ENCODE results near the gene CD68. TPM values are rescaled to one million over a fixed set of nuclear protein-coding genes. Genes with fewer than 3 reads are reported as not detected.
"Not testable (repeated sequence)": the region's sequence is repeated elsewhere in the genome, so short reads cannot be mapped to it uniquely, and the experiment has no call there.

CD68 gene
- total RNA-seq, 1 donor = 9.1 TPM

DNA sequence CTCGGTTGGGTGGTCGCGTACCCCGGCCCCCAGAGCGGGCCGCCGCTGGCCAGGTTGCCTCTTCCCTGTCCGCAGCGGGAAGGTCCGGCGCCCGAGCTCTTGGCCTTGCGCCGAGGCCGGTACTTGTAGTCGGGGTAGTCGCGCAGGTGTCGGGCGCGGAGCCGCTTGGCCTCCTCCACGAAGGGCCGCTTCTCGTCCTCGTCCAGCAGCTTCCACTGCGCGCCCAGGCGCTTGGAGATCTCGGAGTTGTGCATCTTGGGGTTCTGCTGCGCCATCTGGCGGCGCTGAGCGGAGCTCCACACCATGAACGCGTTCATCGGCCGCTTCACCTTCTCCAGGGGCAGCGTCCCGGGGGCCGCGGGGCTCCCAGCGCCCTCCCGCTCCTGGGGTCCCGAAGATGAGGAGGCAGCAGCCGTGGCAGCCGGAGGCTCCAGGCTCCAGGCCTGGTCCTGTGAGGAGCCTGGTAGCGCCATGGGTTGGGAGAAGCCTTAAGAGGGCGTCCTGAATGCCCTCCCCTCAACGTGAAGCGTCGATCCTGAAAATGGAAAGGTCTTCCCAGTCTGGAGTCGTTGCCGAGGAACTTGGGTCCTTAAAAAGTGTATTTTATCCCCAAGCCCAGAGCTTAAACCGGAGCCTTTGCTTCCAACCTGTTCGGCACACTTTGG is 9.9 kb downstream of the CD68 start:
- peak overlapping the region; percentile 9 for H3K4me3 ChIP-seq (ENCODE audit: low read depth, low read length)
- TF ChIP-seq, protein P1, sequence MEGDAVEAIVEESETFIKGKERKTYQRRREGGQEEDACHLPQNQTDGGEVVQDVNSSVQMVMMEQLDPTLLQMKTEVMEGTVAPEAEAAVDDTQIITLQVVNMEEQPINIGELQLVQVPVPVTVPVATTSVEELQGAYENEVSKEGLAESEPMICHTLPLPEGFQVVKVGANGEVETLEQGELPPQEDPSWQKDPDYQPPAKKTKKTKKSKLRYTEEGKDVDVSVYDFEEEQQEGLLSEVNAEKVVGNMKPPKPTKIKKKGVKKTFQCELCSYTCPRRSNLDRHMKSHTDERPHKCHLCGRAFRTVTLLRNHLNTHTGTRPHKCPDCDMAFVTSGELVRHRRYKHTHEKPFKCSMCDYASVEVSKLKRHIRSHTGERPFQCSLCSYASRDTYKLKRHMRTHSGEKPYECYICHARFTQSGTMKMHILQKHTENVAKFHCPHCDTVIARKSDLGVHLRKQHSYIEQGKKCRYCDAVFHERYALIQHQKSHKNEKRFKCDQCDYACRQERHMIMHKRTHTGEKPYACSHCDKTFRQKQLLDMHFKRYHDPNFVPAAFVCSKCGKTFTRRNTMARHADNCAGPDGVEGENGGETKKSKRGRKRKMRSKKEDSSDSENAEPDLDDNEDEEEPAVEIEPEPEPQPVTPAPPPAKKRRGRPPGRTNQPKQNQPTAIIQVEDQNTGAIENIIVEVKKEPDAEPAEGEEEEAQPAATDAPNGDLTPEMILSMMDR (IDR thresholded peaks at IDR 0.05; ENCODE audit: insufficient read depth, low read depth, low read length) = peak; percentile 84
- peak; percentile 83 for DNase-seq (ENCODE audit: low read depth)

DNA sequence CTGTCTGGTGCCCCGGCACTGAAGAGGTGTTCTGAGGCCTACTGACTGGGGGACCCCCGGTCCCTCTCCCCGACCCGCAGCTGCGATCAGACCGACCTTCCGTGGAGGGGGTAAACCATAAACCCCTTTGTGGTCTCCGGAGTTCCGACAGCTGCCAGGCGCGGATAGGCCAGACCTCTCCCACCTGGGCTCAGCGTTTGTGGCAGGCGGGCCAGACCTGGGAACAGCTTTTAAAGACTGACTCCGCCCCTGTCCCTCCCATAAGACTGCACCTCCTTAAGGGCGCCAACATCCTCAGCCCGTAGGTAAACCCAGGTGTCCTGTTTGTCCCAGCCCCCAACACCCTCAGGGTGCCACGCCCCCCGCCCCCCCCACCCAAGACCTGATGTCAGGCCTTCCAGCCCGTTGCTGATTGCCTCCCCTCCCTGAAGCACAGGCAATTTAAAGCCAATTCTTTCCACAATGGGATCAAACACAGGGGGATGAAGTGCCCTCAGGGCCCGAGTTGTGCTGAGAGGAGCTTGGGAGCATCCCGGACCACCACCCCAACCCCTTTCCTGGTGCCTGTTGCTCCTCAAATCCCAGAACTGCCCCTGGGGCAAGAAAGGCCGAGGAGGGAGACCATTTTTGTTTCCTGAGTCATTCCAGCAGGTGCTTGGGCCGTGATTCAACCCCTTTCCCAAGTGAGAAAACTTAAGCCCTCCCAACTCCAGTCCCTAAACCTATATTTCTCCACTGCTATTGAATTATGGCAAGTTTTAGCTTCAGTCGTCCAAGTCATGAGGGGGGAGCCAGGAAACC is 10.7 kb downstream of the CD68 start, which contains the start of gene SOX15:
Gene SOX15, minus strand, starts transcription at position 204 of the 801 bp plus-strand sequence. CDS start 418 bp downstream, outside the sequence.
- DNase-seq (ENCODE audit: low read depth) = no peak
- peak within 1 kb of the TSS; percentile 9 for H3K4me3 ChIP-seq (ENCODE audit: low read depth, low read length)

DNA sequence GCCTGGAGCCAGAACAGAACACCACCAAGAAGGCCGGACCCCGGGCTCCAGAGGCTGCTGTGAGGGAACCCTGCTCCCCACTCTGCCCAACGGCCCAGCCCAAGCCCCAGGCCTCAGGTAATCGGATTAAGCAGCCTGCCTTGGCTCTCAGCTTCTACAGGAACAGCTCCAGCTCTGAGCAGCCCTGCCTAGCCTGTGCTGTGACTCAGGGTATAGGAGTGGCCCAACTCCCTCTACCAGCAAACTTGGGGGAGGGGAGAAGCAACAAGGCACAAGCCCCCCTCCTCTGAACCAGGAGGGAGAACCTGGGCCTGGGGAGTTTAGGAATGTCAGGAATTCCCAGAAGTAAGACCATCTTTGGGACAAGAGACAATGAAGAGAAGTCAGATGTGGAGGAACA is 11.3 kb downstream of the CD68 start:
- peak; percentile 34 for DNase-seq (ENCODE audit: low read depth)
- TF ChIP-seq, protein P1 (IDR thresholded peaks at IDR 0.05; ENCODE audit: insufficient read depth, low read depth, low read length) = no peak
- no peak overlapping the region for H3K4me3 ChIP-seq (ENCODE audit: low read depth, low read length)

More for the DNA sequence above, 10.7 kb downstream of the CD68 start, which contains the start of gene SOX15:
- TF ChIP-seq, protein P1 (IDR thresholded peaks at IDR 0.05; ENCODE audit: insufficient read depth, low read depth, low read length) = no peak

DNA sequence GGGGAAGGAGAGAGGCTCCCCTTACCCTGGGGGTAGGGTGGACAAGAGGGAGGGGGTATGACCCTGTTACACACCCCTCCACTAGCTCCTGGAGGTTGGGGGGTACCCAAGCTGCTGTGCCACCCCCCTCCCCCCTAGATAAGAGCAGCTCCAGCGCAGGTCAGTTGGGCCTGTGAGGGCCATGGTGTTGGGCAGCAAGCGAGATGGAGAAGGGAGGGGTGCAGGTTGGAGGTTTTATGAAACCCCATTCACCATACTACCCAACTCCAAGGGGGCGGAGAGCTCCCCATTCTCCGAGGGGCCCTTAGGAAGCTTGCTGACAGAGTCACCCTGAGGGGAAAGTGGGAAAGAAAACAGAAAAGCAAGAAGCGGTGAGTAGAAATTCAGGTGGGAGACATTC is 12.2 kb downstream of the CD68 start:
- TF ChIP-seq, protein P1 (IDR thresholded peaks at IDR 0.05; ENCODE audit: insufficient read depth, low read depth, low read length) = no peak
- DNase-seq (ENCODE audit: low read depth) = no peak
- H3K4me3 ChIP-seq (ENCODE audit: low read depth, low read length) = no peak overlapping the region

DNA sequence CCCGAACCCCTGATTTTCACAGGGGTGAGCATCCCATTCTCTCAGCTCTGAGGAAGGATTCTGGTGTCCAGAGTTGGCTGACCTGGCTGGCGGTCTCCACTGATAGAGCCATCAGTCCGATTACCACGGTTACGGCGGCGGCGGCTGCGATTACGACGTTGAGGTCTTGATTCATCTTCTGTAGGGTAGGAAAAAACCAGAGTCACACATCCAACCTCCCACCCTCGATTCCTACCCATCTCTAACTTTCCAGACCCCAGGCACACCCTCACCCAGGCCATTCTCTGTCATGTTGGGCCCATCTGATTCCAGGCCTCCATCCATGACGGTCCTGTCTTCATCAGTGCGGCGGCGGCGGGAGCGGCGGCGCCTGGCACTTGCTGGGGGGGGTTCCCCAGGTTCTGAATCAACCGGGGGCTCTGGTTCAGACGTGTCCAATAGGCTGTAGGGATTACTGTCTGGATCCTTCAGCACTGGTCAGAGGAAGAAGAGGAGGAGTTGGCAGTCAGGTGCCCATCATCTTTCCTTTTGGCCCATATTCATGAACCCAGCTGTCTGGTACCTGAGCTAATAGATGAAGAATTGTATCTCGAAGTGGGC is 13.1 kb downstream of the CD68 start:
- H3K4me3 ChIP-seq (ENCODE audit: low read depth, low read length) = no peak overlapping the region
- TF ChIP-seq, protein P1 (IDR thresholded peaks at IDR 0.05; ENCODE audit: insufficient read depth, low read depth, low read length) = no peak
- no peak for DNase-seq (ENCODE audit: low read depth)

DNA sequence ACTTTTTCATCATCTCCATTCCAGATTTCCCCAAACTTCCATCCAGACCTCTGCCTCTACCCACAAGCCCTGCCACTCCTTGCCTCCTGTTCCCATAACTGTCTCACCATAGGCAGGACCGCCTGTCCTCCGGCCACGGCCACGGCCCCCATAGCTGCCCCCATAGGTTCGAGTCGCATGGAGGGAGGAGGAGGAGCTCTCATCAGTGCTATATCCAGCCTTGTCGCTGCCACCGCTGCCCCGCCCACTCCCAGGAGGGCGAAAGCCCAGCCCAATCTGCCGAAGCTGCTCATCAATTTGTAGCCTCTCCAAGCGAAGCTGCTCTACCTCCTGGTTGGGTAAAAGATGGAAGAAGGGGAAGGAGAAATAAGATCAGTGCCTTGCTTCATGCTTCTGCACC is 13.9 kb downstream of the CD68 start:
- no peak for DNase-seq (ENCODE audit: low read depth)
- no peak overlapping the region for H3K4me3 ChIP-seq (ENCODE audit: low read depth, low read length)
- TF ChIP-seq, protein P1 (IDR thresholded peaks at IDR 0.05; ENCODE audit: insufficient read depth, low read depth, low read length) = no peak

DNA sequence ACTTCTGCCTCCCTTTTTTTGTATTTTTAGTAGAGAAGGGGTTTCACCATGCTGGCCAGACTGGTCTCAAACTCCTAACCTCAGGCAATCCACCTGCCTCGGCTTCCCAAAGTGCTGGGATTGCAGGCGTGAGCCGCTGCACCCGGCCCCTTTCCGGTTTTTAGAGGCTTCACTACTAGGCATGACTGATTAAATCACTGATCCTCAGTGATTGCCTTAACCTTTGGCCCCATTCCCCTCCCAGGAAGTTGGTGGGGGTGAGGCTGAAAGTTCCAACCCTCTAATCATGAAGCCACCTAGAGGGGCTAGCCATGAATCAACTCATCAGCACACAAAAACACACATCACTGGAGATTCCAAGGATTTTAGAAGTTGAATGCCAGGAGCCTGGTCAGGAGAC is 18.1 kb downstream of the CD68 start:
- H3K4me3 ChIP-seq (ENCODE audit: low read depth, low read length); DNase-seq (ENCODE audit: low read depth): not testable (repeated sequence)

All from fibroblast of villous mesenchyme (primary cell).